Keratinocyte (primary cell): Measurements from ENCODE around the gene RTN4RL2. TPM values are rescaled to one million over a fixed set of nuclear protein-coding genes. Genes with fewer than 3 reads are reported as not detected.

Experiments
- DNase-seq: peaks from one replicate; pipeline ENCODE4 v3.0.0-alpha.2; 2011; ENCODE audit warnings: low read depth, missing footprints, low spot score
- FAIRE-seq: peaks from 2 replicates; lab custom pipeline; 2011; peaks lifted over from hg19 to GRCh38; lab: Jason Lieb, UNC
- H2AFZ ChIP-seq: 2 replicates; pipeline ENCODE4 v1.6.0; 2012; ENCODE audit warnings: low read length, control low read depth, inconsistent platforms; ENCODE audit not compliant: control insufficient read depth
- H3K27ac ChIP-seq: 2 replicates; pipeline ENCODE4 v1.5.1; 2011; ENCODE audit warnings: low read length; ENCODE audit not compliant: control insufficient read depth, insufficient read depth
- H3K27me3 ChIP-seq: 3 replicates; pipeline ENCODE4 v1.6.0; 2011; ENCODE audit warnings: low read length; ENCODE audit not compliant: control insufficient read depth, insufficient read depth; ENCODE audit errors: extremely low read depth
- H3K36me3 ChIP-seq, 2 experiments: 2 replicates in 1 of 2; 3 replicates in 1 of 2; pipeline ENCODE4 v1.5.1; 2011; ENCODE audit warnings: low read length in 2 of 2, mild to moderate bottlenecking in 1 of 2; ENCODE audit not compliant: control insufficient read depth in 2 of 2, insufficient read depth in 2 of 2; ENCODE audit errors: extremely low read depth in 1 of 2
- H3K4me1 ChIP-seq: 3 replicates; pipeline ENCODE4 v1.5.1; 2011; ENCODE audit warnings: low read length; ENCODE audit not compliant: control insufficient read depth, insufficient read depth; ENCODE audit errors: extremely low read depth
- H3K4me2 ChIP-seq: 3 replicates; pipeline ENCODE4 v1.6.0; 2011; ENCODE audit warnings: low read depth, low read length; ENCODE audit not compliant: control insufficient read depth, insufficient read depth; ENCODE audit errors: extremely low read depth
- H3K4me3 ChIP-seq, 3 experiments: fragments of 200-600 bp in 1 of 3; sonication (generic) in 1 of 3; 2 replicates in 2 of 3; 3 replicates in 1 of 3; pipeline ENCODE4 v1.5.1; 2011 to 2016; ENCODE audit warnings: low read length in 3 of 3, mild to moderate bottlenecking in 3 of 3, control low read depth in 2 of 3, inconsistent platforms in 1 of 3, low read depth in 1 of 3, mixed read lengths in 1 of 3, mixed run types in 1 of 3, moderate library complexity in 1 of 3; ENCODE audit not compliant: control insufficient read depth in 2 of 3, insufficient read depth in 2 of 3; ENCODE audit errors: extremely low read depth in 1 of 3
- H3K79me2 ChIP-seq: 2 replicates; pipeline ENCODE4 v1.6.0; 2012; ENCODE audit warnings: low read length; ENCODE audit not compliant: control insufficient read depth, insufficient read depth
- H3K9ac ChIP-seq: 3 replicates; pipeline ENCODE4 v1.6.0; 2011; ENCODE audit warnings: low read length; ENCODE audit not compliant: control insufficient read depth, insufficient read depth; ENCODE audit errors: extremely low read depth
- H3K9me1 ChIP-seq: 3 replicates; pipeline ENCODE4 v1.6.0; 2011; ENCODE audit warnings: low read length; ENCODE audit not compliant: control insufficient read depth, insufficient read depth; ENCODE audit errors: extremely low read depth
- H3K9me3 ChIP-seq: 2 replicates; pipeline ENCODE4 v1.5.1; 2012; ENCODE audit warnings: low read depth, low read length; ENCODE audit not compliant: control insufficient read depth
- H4K20me1 ChIP-seq: 3 replicates; pipeline ENCODE4 v1.6.0; 2011; ENCODE audit warnings: low read length; ENCODE audit not compliant: control insufficient read depth, insufficient read depth; ENCODE audit errors: extremely low read depth
- EZH2 ChIP-seq: IDR thresholded peaks from one replicate; pipeline ENCODE4 v1.6.1; 2012; ENCODE audit warnings: inconsistent platforms, mild to moderate bottlenecking, low read length, moderate library complexity
- dilution Hi-C: fragments of 300-500 bp; cut with MboI; formaldehyde crosslinking; loops from one replicate; pipeline ENCODE4 v1.7.0; 2020; ENCODE audit warnings: low sequenced_read_pairs; ENCODE audit not compliant: extremely low pct_ligation_motif_present
- polyA plus RNA-seq, 5 experiments: library from polyadenylated mRNA; depleted of rRNA in 3 of 5; stranded (reverse) in 3 of 5; stranded (forward) in 1 of 5; unstranded in 1 of 5; fragments of >200 nt; gene quantifications; 1 replicate in 1 of 5; 2 replicates in 3 of 5; 3 replicates in 1 of 5; pipeline versions ENCODE4 v1.2.1 to v1.2.3, GENCODE V29; 2011 to 2012; ENCODE audit warnings: missing spikeins in 2 of 5, low read depth in 1 of 5, low replicate concordance in 1 of 5
- TF ChIP-seq, protein P1 (sequence below), 3 experiments: IDR thresholded peaks in 1 of 3; conservative IDR thresholded peaks in 1 of 3; optimal IDR thresholded peaks in 1 of 3; 2 replicates in 2 of 3; 3 replicates in 1 of 3; pipeline versions ENCODE3 to v1.5.1; 2011; ENCODE audit warnings: low read length in 3 of 3, mild to moderate bottlenecking in 3 of 3, moderate library complexity in 2 of 3, control low read depth in 1 of 3, inconsistent platforms in 1 of 3; ENCODE audit not compliant: insufficient read depth in 2 of 3; ENCODE audit errors: extremely low read depth in 1 of 3

Gene RTN4RL2
- polyA plus RNA-seq, 1 donor (not counting 4 experiments of a cell fraction or from before 2014, with no cell fraction given) = 0.03 TPM

DNA sequence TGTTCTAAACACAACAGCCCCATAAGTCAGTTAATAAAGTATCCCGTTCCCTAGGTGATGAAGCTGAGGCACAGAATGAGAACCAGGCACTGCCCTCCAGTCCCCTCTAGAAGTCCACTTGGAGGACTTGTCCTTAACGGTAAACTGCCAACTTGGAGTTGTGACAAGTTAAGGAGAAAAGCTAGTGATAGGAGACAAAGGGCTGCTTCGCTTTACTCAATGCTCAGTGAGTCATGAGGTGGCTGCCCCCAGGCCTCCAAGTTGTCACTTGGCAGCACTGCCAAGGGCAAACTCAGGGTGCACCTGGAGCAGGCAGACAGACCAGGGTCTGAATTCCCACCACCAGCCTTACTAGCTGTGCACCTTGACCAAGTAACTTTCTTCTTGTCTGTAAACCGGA lies 41.6 kb downstream of the RTN4RL2 start:
- Histone ChIP-seq H2AFZ (no peak overlapping the region), H3K36me3 (no peaks in the 10 kb centered on the region), H3K79me2 (no peaks in the 10 kb centered on the region), H3K27me3 (no peaks in the 10 kb centered on the region), H3K9me3 (no peaks in the 10 kb centered on the region), H3K9me1 (no peaks in the 10 kb centered on the region), H3K4me3 (no peak overlapping the region), H3K4me1 (peaks cover 9% of the 10 kb centered on the region), H3K9ac (no peak overlapping the region), H3K27ac (no peak overlapping the region), H3K4me2 (no peak overlapping the region), H4K20me1 (no peaks in the 10 kb centered on the region)
- dilution Hi-C loops = no loop called here
- TF ChIP-seq, protein P1, sequence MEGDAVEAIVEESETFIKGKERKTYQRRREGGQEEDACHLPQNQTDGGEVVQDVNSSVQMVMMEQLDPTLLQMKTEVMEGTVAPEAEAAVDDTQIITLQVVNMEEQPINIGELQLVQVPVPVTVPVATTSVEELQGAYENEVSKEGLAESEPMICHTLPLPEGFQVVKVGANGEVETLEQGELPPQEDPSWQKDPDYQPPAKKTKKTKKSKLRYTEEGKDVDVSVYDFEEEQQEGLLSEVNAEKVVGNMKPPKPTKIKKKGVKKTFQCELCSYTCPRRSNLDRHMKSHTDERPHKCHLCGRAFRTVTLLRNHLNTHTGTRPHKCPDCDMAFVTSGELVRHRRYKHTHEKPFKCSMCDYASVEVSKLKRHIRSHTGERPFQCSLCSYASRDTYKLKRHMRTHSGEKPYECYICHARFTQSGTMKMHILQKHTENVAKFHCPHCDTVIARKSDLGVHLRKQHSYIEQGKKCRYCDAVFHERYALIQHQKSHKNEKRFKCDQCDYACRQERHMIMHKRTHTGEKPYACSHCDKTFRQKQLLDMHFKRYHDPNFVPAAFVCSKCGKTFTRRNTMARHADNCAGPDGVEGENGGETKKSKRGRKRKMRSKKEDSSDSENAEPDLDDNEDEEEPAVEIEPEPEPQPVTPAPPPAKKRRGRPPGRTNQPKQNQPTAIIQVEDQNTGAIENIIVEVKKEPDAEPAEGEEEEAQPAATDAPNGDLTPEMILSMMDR (optimal IDR thresholded peaks at IDR 0.05 in 1 of 3, IDR thresholded peaks at IDR 0.05 in 1 of 3, conservative IDR thresholded peaks at IDR 0.05 in 1 of 3; ENCODE audit: extremely low read depth in 1 of 3, insufficient read depth in 2 of 3, low read length in 3 of 3) = no peak
- TF ChIP-seq EZH2 = no peak
- FAIRE-seq (no peak), DNase-seq (no peak)

DNA sequence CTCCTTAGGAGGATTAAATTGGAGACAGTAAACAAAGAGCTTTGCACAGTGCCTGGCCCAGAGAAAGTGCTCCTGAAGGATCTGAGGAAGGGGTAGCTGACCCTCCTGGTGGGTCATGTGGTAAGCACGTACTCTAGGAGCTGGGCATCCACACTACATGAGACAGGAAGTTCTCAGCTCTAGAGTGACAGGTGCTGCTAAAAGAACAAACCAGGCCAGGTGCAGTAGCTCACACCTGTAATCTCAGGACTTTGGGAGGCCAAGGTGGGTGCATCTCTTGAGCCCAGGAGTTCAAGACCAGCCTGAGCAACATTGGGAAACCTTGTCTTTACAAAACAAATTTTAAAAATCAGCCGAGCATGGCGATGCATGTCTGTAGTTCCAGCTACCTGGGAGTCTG lies 42.0 kb downstream of the RTN4RL2 start:
- H3K9me3 ChIP-seq = no peaks in the 10 kb centered on the region
- H2AFZ ChIP-seq = no peak overlapping the region
- no peak overlapping the region for H3K4me2 ChIP-seq
- dilution Hi-C loops = no loop called here
- no peaks in the 10 kb centered on the region for H3K36me3 ChIP-seq
- H3K79me2 ChIP-seq = no peaks in the 10 kb centered on the region
- no peak for TF ChIP-seq EZH2
- TF ChIP-seq, protein P1 (optimal IDR thresholded peaks at IDR 0.05 in 1 of 3, IDR thresholded peaks at IDR 0.05 in 1 of 3, conservative IDR thresholded peaks at IDR 0.05 in 1 of 3; ENCODE audit: extremely low read depth in 1 of 3, insufficient read depth in 2 of 3, low read length in 3 of 3) = no peak
- no peaks in the 10 kb centered on the region for H3K27me3 ChIP-seq
- FAIRE-seq (no peak), DNase-seq (no peak)
- no peaks in the 10 kb centered on the region for H4K20me1 ChIP-seq
- no peak overlapping the region for H3K27ac ChIP-seq
- no peak overlapping the region for H3K4me3 ChIP-seq
- no peak overlapping the region for H3K9ac ChIP-seq
- H3K9me1 ChIP-seq = no peaks in the 10 kb centered on the region
- peaks cover 9% of the 10 kb centered on the region for H3K4me1 ChIP-seq
